Measurements from ENCODE around the gene LDB1. TPM values are rescaled to one million over a fixed set of nuclear protein-coding genes. Genes with fewer than 3 reads are reported as not detected.

LDB1 gene
- total and polyA plus RNA-seq, 10 of the 15 experiments (the other 5 are each of a cell fraction or from before 2014, with no cell fraction given), result 1.7 to 71.5 (median 36.9) TPM

DNA sequence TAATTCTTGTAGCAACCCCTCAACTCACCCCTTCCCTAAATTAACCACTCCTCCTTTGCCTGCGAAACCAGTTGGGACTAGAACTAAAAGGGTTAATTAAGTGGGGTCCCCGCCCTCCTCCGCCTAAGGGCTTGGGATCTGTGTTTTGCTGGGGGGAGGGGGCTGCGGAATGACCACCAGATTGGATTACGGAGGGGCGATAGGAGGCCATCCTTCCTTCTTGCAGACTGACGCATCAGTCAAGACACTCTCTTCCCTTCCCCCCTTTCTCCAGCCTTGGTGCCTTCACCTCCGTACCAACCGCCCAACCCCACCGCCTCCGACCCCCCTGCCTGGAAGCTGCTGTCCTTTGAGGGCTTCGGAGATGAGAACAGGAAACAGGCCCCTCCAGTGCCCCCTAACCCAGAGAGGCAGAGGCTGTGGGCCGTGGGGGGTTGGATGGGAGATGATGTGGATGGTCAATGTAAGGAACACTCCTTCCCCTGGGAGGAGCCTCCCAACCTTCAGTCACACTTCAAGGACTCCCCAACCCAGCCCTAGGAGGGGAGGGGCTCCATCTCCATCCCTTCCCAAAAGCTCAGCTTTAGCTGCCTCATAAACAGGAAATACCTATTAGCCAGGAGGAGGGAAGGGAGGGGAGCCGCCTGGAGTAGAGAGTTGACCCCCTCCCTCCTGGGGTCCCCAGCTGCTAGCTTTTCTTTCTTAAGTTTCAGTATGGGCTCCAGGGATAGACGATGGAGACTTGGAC, 997 bp upstream of the LDB1 start:
- intact Hi-C loops (cut with micrococcal nuclease; ENCODE audit: unreplicated experiment) (loop anchor here (1.0 kb wide), 1 partner anchor 11 kb away; no protein-coding TSS in a partner anchor), in situ Hi-C loops (cut with MboI) (no loop called here)
- TF ChIP-seq IRF4 (IDR thresholded peaks at IDR 0.05; ENCODE audit: low read depth, low read length) (no peak), PAX5 (IDR thresholded peaks at IDR 0.05; ENCODE audit: borderline replicate concordance, low read depth, low read length) (peak; percentile 53; the same call in 1 of the 2 replicates), KDM1A (IDR thresholded peaks at IDR 0.05; ENCODE audit: borderline replicate concordance) (no peak), EP300 (IDR thresholded peaks at IDR 0.05; ENCODE audit: borderline replicate concordance in 1 of 2, control insufficient read depth in 1 of 2, low read depth in 2 of 2, low read length in 2 of 2) (no peak)
- TF ChIP-seq, protein P1, sequence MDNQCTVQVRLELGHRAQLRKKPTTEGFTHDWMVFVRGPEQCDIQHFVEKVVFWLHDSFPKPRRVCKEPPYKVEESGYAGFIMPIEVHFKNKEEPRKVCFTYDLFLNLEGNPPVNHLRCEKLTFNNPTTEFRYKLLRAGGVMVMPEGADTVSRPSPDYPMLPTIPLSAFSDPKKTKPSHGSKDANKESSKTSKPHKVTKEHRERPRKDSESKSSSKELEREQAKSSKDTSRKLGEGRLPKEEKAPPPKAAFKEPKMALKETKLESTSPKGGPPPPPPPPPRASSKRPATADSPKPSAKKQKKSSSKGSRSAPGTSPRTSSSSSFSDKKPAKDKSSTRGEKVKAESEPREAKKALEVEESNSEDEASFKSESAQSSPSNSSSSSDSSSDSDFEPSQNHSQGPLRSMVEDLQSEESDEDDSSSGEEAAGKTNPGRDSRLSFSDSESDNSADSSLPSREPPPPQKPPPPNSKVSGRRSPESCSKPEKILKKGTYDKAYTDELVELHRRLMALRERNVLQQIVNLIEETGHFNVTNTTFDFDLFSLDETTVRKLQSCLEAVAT (IDR thresholded peaks at IDR 0.05), result 0 out of 2 replicates have a peak, but pooled peaks have one; percentile 30
- Histone ChIP-seq H3K9ac (ENCODE audit: control insufficient read depth, insufficient read depth, low read length) (peak overlapping the region; percentile 88), H3K4me2 (ENCODE audit: control insufficient read depth, insufficient read depth) (peak overlapping the region; percentile 95), H3K27me3 (replicated peaks in 1 of 2; ENCODE audit: control insufficient read depth in 2 of 2, insufficient read depth in 2 of 2, low read length in 1 of 2) (no peaks in the 10 kb centered on the region), H3K9me3 (replicated peaks; ENCODE audit: control insufficient read depth, insufficient read depth, low read length) (no peaks in the 10 kb centered on the region), H2AFZ (ENCODE audit: control insufficient read depth, low read depth, low read length) (peak overlapping the region; percentile 91), H3K4me1 (ENCODE audit: control insufficient read depth, insufficient read depth, low read length) (peaks cover 36% of the 10 kb centered on the region), H3K4me3 (peak overlapping the region; percentile 96), H3K79me2 (ENCODE audit: control insufficient read depth, insufficient read depth, low read length) (peaks cover 40% of the 10 kb centered on the region), H3K27ac (ENCODE audit: control insufficient read depth, insufficient read depth) (peak overlapping the region; percentile 90), H4K20me1 (ENCODE audit: control insufficient read depth, insufficient read depth) (no peaks in the 10 kb centered on the region), H3K36me3 (ENCODE audit: control insufficient read depth in 2 of 2, insufficient read depth in 2 of 2, low read length in 1 of 2) (no peaks in the 10 kb centered on the region; a peak in 1 of 4 replicates)
- BruUV-seq (replicated peaks), result no TSS peak
- no peak for DNase-seq (ENCODE audit: low read depth, low spot score)
- CTCF ChIA-PET, result interaction anchor here (0.6 to 3.0 kb wide), 2 partner anchors 10 to 636 kb away, joined by 3 to 24 read pairs; partner anchors contain the start of gene PPRC1
- FAIRE-seq, result peak; percentile 38
- SMC1A ChIA-PET (ENCODE audit: uncharacterized antibody, unreplicated experiment), result interaction anchor here (1.7 kb wide), 1 partner anchor 11 kb away, joined by 4 read pairs; no protein-coding TSS in a partner anchor
- POLR2A ChIA-PET, result no interaction called here
- 12% methylated on average over 13 of the region's 15 CpGs for WGBS (ENCODE audit: insufficient coverage, insufficient replicate concordance, low lambda C conversion rate, missing lambda C conversion rate)
- ATAC-seq, result no peak
- RAD21 ChIA-PET (ENCODE audit: unreplicated experiment), result no interaction called here

Data from GM12878 (cell line).